ENCODE results near the gene TP53BP1.
A peak's percentile ranks its signal among the peaks of the same experiment; 100 is the strongest.

TP53BP1 gene

GRCh38 chr15:43520138-43520537 is 27.2 kb upstream of the TP53BP1 start:
- DNase-seq (ENCODE audit: low read depth in 2 of 2): no peak

GRCh38 chr15:43519196-43519595 is 26.2 kb upstream of the TP53BP1 start:
- DNase-seq (ENCODE audit: low read depth in 2 of 2): no peak

- no peak for DNase-seq (ENCODE audit: low read depth in 2 of 2)
These were observed 25.3 kb upstream of the TP53BP1 start for GRCh38 chr15:43518197-43518761.

GRCh38 chr15:43517354-43518196 is 24.6 kb upstream of the TP53BP1 start, which contains the start of gene MAP1A:
MAP1A (plus strand) TSS chr15:43517608; CDS start chr15:43521474, 3,866 bp downstream.
- no peak for DNase-seq (ENCODE audit: low read depth in 2 of 2)

- no peak for DNase-seq (ENCODE audit: low read depth in 2 of 2)
These were observed 23.9 kb upstream of the TP53BP1 start for GRCh38 chr15:43516801-43517353.

GRCh38 chr15:43516185-43516584 is 23.2 kb upstream of the TP53BP1 start:
- no peak for DNase-seq (ENCODE audit: low read depth in 2 of 2)

- no peak for DNase-seq (ENCODE audit: low read depth in 2 of 2)
These were observed 22.8 kb upstream of the TP53BP1 start for GRCh38 chr15:43515741-43516140.

GRCh38 chr15:43514241-43515057 is 21.5 kb upstream of the TP53BP1 start:
- no peak for DNase-seq (ENCODE audit: low read depth in 2 of 2)

- DNase-seq (ENCODE audit: low read depth in 2 of 2): no peak
These were observed 20.6 kb upstream of the TP53BP1 start for GRCh38 chr15:43513550-43513949.

GRCh38 chr15:43511012-43511885 is 18.3 kb upstream of the TP53BP1 start:
- peak in 1 of 2 experiments; percentile 8 for DNase-seq (ENCODE audit: low read depth in 2 of 2)

GRCh38 chr15:43510200-43511011 is 17.4 kb upstream of the TP53BP1 start:
- DNase-seq (ENCODE audit: low read depth in 2 of 2): peak; percentile 89 to 95

- DNase-seq (ENCODE audit: low read depth in 2 of 2): no peak
These were observed 16.8 kb upstream of the TP53BP1 start for GRCh38 chr15:43509660-43510199.

- DNase-seq (ENCODE audit: low read depth in 2 of 2): no peak
These were observed 16.2 kb upstream of the TP53BP1 start for GRCh38 chr15:43508991-43509659.

GRCh38 chr15:43508421-43508820 is 15.5 kb upstream of the TP53BP1 start:
- DNase-seq (ENCODE audit: low read depth in 2 of 2): no peak

- DNase-seq (ENCODE audit: low read depth in 2 of 2): no peak
These were observed 12.8 kb upstream of the TP53BP1 start for GRCh38 chr15:43505738-43506137.

GRCh38 chr15:43499635-43500034 is 6.7 kb upstream of the TP53BP1 start:
- DNase-seq (ENCODE audit: low read depth in 2 of 2): no peak

- no peak for DNase-seq (ENCODE audit: low read depth in 2 of 2)
These were observed 6.0 kb upstream of the TP53BP1 start for GRCh38 chr15:43498990-43499389.

GRCh38 chr15:43493703-43494472 is 932 bp upstream of the TP53BP1 start:
- no peak for DNase-seq (ENCODE audit: low read depth in 2 of 2)

GRCh38 chr15:43492266-43492665 is 690 bp downstream of the TP53BP1 start:
- DNase-seq (ENCODE audit: low read depth in 2 of 2): no peak
